Spinal cord (tissue), 10 donors: ENCODE measurements around the gene ALKBH4. TPM values are rescaled to one million over a fixed set of nuclear protein-coding genes. Genes with fewer than 3 reads are reported as not detected.
"Not testable (repeated sequence)": the region's sequence is repeated elsewhere in the genome, so short reads cannot be mapped to it uniquely, and the experiment has no call there.

Experiments
- DNase-seq, 6 donors: peaks; one replicate each; pipeline versions ENCODE4 v3.0.0 to v3.0.0-alpha.2; 2013 to 2015; ENCODE audit warnings: low spot score in 6 of 6, low read depth in 4 of 6
- H3K27ac ChIP-seq: one replicate; pipeline ENCODE4 v1.5.1; 2013; ENCODE audit warnings: low read depth, low read length, control low read depth
- H3K27me3 ChIP-seq: one replicate; pipeline ENCODE4 v1.6.1; 2013; ENCODE audit warnings: low read length; ENCODE audit not compliant: control insufficient read depth, insufficient read depth
- H3K36me3 ChIP-seq: one replicate; pipeline ENCODE4 v1.6.1; 2013; ENCODE audit warnings: low read length; ENCODE audit not compliant: control insufficient read depth, insufficient read depth
- H3K4me1 ChIP-seq: one replicate; pipeline ENCODE4 v1.6.1; 2013; ENCODE audit warnings: low read length; ENCODE audit not compliant: control insufficient read depth, insufficient read depth
- H3K4me3 ChIP-seq: one replicate; pipeline ENCODE4 v1.5.1; 2013; ENCODE audit warnings: low read depth, low read length, control low read depth
- H3K9me3 ChIP-seq: one replicate; pipeline ENCODE4 v1.6.1; 2013; ENCODE audit warnings: low read length; ENCODE audit not compliant: control insufficient read depth, insufficient read depth
- WGBS: methylation state at CpG from one replicate; pipeline ENCODE4 v1.1.5; 2013; ENCODE audit warnings: missing lambda C conversion rate; ENCODE audit not compliant: insufficient coverage; 5-methylcytosine and 5-hydroxymethylcytosine counted together
- polyA plus RNA-seq, 2 donors: library from polyadenylated mRNA; unstranded; fragments of 120-200 nt; gene quantifications; one replicate each; pipeline ENCODE4 v1.2.1, GENCODE V29; 2013; ENCODE audit not compliant: insufficient read length in 2 of 2
- total RNA-seq, 2 donors: library from RNA; depleted of rRNA in 1 of 2; stranded (reverse); fragments of 120-200 nt in 1 of 2; fragments of >200 nt in 1 of 2; gene quantifications; one replicate each; pipeline versions ENCODE4 v1.2.3 to v1.2.4, GENCODE V29; 2013 to 2014
- donor health status: healthy.

ALKBH4 gene
- total and polyA plus RNA-seq, 4 donors, result 9.6 to 20.5 (median 18.7) TPM

GRCh38 chr7:102456327-102456726 is 8.3 kb downstream of the ALKBH4 start:
- no peak for DNase-seq
- Histone ChIP-seq H3K27me3 (no peaks in the 10 kb centered on the region), H3K4me1 (peaks cover 6% of the 10 kb centered on the region), H3K4me3 (no peak overlapping the region), H3K36me3 (peaks cover 78% of the 10 kb centered on the region), H3K27ac (no peak overlapping the region), H3K9me3 (no peaks in the 10 kb centered on the region)
- WGBS, result 95% methylated on average over 8 of the region's 10 CpGs

GRCh38 chr7:102455596-102455995 is 9.1 kb downstream of the ALKBH4 start:
- Histone ChIP-seq H3K4me1 (peaks cover 8% of the 10 kb centered on the region), H3K4me3 (no peak overlapping the region), H3K9me3 (no peaks in the 10 kb centered on the region), H3K36me3 (peaks cover 74% of the 10 kb centered on the region), H3K27me3 (no peaks in the 10 kb centered on the region), H3K27ac (no peak overlapping the region)
- 92% methylated on average over 9 of the region's 11 CpGs for WGBS
- DNase-seq, result no peak

- H3K36me3 ChIP-seq, result peaks cover 74% of the 10 kb centered on the region
- H3K9me3 ChIP-seq, DNase-seq, H3K4me3 ChIP-seq, H3K4me1 ChIP-seq, H3K27ac ChIP-seq, H3K27me3 ChIP-seq: not testable (repeated sequence)
- WGBS, result 93% methylated on average over 4 of the region's 10 CpGs
These were observed 9.7 kb downstream of the ALKBH4 start for GRCh38 chr7:102454932-102455331.

GRCh38 chr7:102454468-102454867 is 10.2 kb downstream of the ALKBH4 start:
- H3K27ac ChIP-seq, result no peak overlapping the region
- H3K27me3 ChIP-seq, result no peaks in the 10 kb centered on the region
- no peaks in the 10 kb centered on the region for H3K9me3 ChIP-seq
- H3K36me3 ChIP-seq, result peaks cover 71% of the 10 kb centered on the region
- no peak for DNase-seq
- H3K4me3 ChIP-seq, result no peak overlapping the region
- H3K4me1 ChIP-seq, result peaks cover 8% of the 10 kb centered on the region
- 68% methylated on average over 9 of the region's 12 CpGs for WGBS

- Histone ChIP-seq H3K4me3 (no peak overlapping the region), H3K27me3 (no peaks in the 10 kb centered on the region), H3K27ac (no peak overlapping the region), H3K36me3 (peaks cover 67% of the 10 kb centered on the region), H3K4me1 (peaks cover 8% of the 10 kb centered on the region), H3K9me3 (no peaks in the 10 kb centered on the region)
- 87% methylated on average over 7 of the region's 7 CpGs for WGBS
- no peak for DNase-seq
These were observed 11.3 kb downstream of the ALKBH4 start for GRCh38 chr7:102453319-102453718.

- Histone ChIP-seq H3K27me3 (no peaks in the 10 kb centered on the region), H3K36me3 (peaks cover 67% of the 10 kb centered on the region), H3K9me3 (no peaks in the 10 kb centered on the region), H3K27ac (no peak overlapping the region), H3K4me1 (peaks cover 8% of the 10 kb centered on the region), H3K4me3 (no peak overlapping the region)
- WGBS, result no CpG with 5 or more reads among the region's 6 CpGs
- DNase-seq, result no peak
These were observed 12.2 kb downstream of the ALKBH4 start for GRCh38 chr7:102452451-102452850.

GRCh38 chr7:102451371-102452054 is 13.2 kb downstream of the ALKBH4 start:
- Histone ChIP-seq H3K9me3 (no peaks in the 10 kb centered on the region), H3K4me3 (no peak overlapping the region), H3K4me1 (peaks cover 8% of the 10 kb centered on the region), H3K27ac (no peak overlapping the region), H3K36me3 (peaks cover 67% of the 10 kb centered on the region), H3K27me3 (no peaks in the 10 kb centered on the region)
- WGBS, result 40% methylated on average over 23 of the region's 23 CpGs
- peak in 1 of 6 donors; percentile 23 for DNase-seq

GRCh38 chr7:102450242-102450641 is 14.4 kb downstream of the ALKBH4 start:
- H3K9me3 ChIP-seq, result no peaks in the 10 kb centered on the region
- DNase-seq, result no peak
- H3K27me3 ChIP-seq, result no peaks in the 10 kb centered on the region
- no peak overlapping the region for H3K4me3 ChIP-seq
- H3K4me1 ChIP-seq, result peaks cover 8% of the 10 kb centered on the region
- peaks cover 66% of the 10 kb centered on the region for H3K36me3 ChIP-seq
- H3K27ac ChIP-seq, result no peak overlapping the region
- WGBS, result 75% methylated on average over 6 of the region's 6 CpGs

GRCh38 chr7:102449136-102449535 is 15.5 kb downstream of the ALKBH4 start:
- Histone ChIP-seq H3K36me3 (peaks cover 65% of the 10 kb centered on the region), H3K4me3 (no peak overlapping the region), H3K27ac (no peak overlapping the region), H3K4me1 (peaks cover 8% of the 10 kb centered on the region), H3K27me3 (no peaks in the 10 kb centered on the region), H3K9me3 (no peaks in the 10 kb centered on the region)
- 97% methylated on average over 10 of the region's 15 CpGs for WGBS
- DNase-seq, result no peak

GRCh38 chr7:102447311-102447710 is 17.4 kb downstream of the ALKBH4 start:
- no peak for DNase-seq
- Histone ChIP-seq H3K4me3 (no peak overlapping the region), H3K27me3 (no peaks in the 10 kb centered on the region), H3K36me3 (peaks cover 73% of the 10 kb centered on the region), H3K9me3 (no peaks in the 10 kb centered on the region), H3K27ac (no peak overlapping the region), H3K4me1 (peaks cover 8% of the 10 kb centered on the region)
- 93% methylated on average over 14 of the region's 14 CpGs for WGBS
